HG02870 (cell line): ENCODE measurements around the gene YWHAG.
"Not testable (repeated sequence)": the region's sequence is repeated elsewhere in the genome, so short reads cannot be mapped to it uniquely, and the experiment has no call there.

Experiments used
- ATAC-seq: cut with Tn5 transposase; IDR thresholded peaks from one replicate; pipeline ENCODE4 v1.9.1; 2021; ENCODE audit warnings: mild to moderate bottlenecking, moderate library complexity; ENCODE audit not compliant: unreplicated experiment

The YWHAG gene

DNA sequence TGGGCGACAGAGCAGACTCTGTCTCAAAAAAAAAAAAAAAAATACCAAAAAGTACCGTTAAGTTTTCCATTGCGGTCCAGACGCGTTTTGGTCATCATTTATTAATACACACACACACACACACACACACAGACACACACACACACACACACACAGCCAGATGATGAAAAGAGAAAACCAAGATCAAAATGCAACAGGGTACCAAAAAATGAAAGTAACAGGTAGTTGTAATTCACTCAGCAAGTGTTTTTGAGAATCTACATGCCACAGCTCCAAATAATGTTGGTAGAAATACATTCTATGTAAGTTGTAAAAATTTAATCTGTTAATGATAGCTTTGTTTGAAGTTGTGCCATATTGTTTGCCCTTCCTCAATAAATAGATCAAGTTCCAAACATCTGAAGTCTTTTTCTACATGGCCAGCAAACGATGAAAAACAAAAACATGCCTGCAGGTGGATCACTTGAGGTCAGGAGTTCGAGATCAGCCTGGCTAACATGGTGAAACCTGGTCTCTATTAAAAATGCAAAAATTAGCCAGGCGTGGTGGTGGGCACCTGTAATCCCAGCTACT is 9.4 kb downstream of the YWHAG start:
- no peak for ATAC-seq

DNA sequence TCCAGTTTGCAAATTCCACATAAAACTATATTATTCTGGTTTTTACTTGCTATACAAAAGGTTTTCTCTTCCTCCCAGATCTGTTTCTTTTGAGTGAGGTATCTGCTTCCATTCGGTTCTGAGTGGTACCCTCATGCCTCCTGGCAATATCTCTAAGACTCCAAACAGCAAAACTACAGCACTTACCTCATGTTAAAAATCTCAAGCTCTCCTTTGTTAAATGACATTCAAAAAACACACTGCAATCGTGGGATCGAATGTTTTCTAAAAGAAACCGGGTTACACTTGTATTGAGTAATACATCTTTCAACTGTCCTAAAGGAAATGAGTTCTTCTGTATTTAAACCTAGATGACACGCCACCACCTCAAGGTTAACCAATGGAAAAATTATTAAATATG is 11.1 kb downstream of the YWHAG start:
- ATAC-seq = no peak

DNA sequence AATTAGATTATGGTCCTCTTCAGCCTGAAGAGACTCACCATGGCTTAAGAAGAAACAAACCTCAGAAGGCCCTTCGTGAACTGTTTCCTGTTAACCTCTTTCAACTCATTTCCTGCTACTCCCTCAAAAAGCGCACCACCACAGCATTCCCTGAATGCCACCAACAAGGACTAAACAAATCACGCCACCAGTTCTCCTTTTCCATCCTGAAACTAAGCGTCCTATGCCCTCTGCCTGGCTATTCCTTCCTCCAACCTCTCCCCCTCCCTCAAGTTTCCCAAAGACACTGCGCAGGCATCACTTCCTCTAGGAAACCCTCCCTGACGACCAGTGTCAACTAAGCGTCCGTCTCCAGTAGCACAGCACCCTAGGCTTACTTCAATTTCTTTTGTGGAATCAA is 12.0 kb downstream of the YWHAG start:
- ATAC-seq = no peak

DNA sequence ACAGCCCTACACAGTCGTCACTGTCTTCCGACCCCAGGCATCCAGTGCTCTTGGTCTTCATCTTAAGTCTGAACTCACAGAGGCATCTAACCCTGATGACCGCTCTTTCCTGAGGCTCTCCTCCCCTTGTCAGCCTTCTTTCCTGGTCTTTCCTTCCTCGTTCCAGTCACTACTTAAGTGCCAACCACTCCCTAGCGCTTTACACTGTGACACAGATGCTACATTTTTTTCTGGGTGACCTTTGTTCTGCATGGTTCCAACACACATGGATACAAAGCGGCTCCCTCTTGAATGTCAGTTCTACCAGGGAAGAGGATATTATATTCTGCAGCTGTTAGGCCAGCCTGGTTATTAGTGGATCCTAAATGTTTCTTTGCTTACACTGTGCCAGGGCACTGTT is 12.7 kb downstream of the YWHAG start:
- no peak for ATAC-seq

DNA sequence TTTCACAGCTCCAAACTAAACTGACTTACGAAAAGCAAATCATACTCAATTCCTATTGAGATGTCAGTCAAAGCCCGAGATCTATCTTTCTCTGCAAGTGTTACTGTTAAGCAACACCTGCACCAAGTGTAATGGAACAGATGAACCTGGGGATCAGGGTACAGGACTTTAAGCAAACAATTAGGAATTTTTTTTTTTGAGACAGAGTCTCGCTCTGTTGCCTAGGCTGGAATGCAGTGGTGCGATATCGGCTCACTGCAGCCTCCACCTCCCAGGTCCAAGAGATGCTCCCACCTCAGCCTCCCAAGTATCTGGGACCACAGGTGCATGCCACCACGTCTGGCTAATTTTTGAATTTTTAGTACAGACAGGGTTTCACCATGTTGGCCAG is 14.9 kb downstream of the YWHAG start:
- no peak for ATAC-seq

DNA sequence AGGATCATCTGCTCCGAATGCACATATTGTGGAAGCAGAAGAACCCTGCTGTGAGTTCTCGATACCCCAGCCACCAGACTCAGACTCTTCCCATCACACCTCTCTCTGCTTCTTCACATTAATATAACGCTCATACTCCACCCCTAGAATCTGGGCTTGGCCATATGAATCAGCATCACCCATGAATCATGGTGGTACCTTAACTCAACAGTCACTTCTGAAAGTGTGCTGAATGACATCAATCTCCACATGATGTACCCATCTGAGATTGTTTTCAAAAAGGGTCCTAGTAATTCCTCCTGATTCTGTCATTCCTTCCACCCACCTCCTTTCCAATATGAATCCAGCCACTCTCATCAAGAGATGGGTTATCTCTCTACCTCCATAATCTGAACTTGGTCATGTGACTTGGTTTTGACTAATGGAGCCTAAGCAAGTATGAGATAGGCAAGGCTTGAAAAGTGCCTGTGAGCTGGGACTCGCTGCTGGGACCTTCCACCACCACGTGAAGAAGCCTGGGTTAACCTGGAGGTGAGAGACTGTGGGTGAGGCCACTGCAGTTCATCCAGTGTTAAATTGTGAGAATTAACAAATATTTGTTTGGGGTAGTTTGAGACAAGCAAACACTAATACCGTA is 15.4 kb downstream of the YWHAG start:
- ATAC-seq = no peak

DNA sequence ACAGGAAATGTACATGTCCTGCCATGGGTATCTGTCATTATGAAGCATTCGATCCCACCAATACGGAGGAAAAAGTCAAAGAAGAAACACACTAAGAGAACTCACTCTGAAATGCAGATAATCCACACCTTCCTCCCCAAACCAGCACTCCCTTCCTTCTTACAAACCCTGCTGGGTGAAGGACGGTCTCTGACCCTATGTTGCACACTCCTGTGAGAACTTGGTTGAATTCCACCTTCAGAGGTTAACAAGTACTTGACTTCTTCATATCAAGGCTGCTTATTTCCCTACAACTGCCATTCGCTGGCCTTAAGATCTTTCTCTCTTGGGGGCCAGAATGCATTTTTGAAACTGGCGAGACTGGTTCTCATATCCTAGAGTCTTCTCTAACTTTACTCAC is 16.6 kb downstream of the YWHAG start:
- ATAC-seq = no peak

DNA sequence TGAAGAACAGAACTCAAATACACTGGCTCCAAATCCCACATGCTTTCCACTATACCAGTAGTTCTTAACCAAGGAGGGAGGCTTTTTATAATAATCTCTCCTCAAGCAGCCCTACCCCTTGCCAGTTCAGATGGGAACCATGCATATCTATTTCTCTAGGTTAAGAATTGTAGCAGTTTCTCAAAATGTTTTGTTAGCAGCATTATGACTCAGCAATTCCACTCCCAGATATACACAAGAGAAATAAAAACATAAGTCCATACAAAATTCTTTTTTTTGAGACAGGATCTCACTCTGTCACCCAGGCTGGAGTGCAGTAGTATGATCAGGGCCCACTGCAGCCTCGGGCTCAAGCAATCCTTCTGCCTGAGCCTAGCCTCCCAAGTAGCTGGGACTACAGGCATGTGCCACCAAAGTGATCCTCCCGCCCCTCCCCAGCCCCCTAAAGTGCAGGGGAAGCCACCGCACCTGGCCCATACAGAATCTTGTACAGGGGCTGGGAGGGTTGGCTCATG is 18.1 kb downstream of the YWHAG start:
- ATAC-seq = no peak

DNA sequence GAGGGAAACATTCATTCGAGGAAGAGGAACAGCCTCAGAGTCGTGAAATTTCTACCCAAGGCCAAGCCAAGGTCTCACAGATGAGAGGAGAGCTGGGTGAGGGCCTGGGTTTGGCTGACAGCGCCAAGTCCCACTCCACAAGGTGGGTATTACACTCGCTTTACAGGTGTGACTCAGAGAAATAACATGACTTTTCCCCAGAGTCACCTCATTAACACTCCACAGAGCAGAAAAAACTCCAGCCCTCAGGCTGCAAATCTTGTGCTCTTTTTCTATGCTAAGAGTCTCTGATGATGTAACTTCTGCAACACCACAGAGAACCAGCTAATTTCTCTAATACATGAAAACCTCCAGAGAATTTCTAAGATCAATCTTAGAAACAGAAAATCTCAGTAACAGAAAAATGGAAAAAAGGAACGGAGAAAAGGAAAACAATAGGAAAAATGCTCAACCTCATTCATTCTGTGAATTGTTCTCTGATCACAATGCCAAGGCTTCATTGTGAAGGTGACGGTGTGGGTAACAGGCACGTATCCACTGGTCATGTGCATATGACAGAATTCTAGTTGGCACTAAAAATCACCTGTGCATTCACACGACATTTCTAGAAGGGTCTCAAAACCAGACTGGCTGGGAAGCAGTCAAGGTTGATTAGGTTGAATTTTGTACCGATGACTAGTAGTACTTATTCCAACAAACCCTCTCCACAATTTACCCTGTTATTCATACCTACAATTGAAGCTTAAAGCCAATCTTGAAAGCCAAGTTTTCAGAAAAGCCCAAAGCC is 20.3 kb downstream of the YWHAG start:
- ATAC-seq = no peak

DNA sequence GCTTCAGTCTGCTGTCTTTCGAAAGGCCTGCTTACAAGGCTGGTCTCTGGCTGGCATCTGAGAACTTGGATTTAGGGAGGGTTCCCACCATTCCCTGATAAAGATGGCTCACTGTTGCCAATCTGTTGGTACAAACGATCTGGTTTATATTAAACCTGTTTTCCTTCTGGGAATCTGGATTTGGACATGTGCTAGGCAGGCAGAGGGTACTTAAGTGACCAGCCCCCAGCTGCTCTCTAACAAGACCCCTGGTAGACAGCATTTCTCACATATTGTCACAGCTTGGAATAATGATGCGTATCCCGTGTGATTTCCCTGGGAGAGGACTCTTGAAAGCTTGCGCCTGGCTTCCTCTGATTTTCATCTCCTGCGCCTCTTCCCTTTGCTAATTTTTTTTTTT is 21.6 kb downstream of the YWHAG start:
- ATAC-seq = no peak

DNA sequence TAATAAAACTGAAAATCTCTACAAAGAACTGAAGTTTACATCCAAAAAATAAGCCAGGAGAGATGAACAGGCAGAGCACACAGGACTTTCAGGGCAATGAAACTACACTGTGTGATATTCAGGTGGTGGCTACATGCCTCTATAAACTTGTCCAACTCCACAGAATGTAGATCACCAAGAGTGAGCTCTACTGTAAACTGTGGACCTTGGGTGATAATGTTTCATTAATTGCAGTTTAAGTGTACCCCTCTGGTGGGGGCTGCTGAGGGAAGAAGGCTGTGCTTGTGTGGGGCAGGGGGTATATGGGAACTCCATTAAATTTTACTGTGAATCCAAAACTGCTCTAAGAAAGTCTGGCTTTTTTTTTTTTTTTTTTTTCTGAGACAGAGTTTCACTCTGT is 22.7 kb downstream of the YWHAG start:
- ATAC-seq = no peak

DNA sequence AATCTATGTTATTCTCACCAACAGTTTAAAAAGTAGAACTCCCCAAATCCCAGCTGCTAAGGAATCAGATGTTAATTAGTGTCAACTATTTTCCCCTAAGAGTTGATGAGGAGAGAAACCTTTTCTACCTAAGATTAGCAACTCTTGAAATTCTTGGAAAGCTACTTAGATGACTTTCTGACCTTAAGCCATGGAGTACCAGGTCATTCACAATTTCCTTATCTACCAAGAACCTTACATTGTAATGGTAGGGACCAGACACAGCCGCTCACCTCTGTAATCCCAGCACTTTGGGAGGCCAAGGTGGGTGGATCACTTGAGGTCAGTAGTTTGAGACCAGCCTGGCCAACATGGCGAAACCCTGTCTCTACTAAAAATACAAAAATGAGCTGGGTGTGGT is 23.4 kb downstream of the YWHAG start:
- ATAC-seq = not testable (repeated sequence)

DNA sequence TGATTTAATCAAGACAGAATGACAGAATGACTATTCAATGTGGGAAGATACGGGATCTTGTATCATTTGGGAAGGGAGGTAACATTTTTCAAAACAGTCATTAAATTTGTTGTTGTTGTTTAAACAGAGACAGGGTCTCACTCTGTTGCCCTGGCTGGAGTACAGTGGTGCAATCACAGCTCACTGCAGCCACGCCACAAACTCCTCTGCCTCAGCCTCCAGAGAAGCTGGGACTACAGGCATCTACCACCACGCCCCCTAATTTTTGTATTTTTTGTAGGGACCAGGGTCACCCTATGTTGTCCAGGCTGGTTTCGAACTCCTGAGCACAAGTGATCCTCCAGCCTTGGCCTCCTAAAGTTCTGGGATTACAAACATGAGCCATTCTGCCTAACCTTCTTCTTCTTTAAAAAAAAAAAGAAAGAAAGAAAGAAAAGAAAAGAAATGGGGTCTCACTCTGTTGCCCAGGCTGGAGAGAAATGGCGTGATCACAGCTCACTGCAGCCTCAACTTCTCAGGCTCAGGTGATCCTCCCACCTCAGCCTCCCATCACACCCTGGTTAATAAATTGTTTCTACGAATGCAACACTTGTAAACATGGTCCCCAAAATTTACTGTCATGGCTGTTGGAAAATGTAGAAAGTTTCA is 24.3 kb downstream of the YWHAG start:
- ATAC-seq = no peak

DNA sequence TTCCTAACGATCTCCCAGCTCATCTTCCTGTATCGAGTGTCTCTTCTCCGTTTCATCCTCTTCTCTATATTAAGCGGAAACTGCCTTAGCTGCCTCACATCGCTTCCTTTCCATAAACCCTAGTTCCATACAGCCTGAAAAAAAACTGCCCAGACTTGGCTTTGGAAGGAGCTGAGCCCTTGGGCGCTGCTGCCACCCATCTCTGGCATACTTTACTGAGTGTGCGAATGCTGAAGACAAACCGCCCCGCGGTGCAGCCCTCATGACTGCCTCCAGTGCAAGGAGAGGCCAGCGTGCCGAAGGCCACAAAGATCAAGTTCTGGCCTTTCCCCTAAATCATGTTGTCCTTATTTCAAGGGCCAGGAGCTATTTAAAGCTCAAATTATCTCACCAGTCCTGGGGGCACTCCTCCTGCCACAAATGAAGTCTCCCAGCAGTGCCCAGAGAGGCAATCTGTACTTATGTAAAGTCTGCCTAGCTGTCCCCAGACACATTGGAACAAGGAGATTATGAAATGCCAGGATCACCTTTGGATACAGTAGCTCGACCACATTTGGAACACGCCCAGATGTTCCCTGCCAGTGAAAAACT is 25.2 kb downstream of the YWHAG start:
- no peak for ATAC-seq

DNA sequence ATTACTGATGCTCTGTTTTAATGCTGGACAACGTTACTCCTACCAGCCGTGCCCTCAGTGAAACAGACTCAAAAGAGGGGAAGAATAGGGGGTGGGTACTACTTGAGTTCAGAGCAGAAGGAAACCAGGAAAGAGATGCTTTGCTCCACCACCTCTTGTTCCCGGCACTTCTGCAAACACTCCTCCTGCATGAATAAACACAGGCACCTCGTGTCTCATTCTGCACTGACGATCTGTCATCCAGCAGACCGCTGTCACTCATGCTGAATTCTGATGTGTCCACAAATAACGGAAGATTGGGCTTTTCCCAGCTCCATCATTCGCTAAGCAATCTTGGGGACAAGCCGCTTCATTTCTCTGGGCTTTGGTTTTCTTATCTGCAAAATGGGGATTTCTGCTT is 26.7 kb downstream of the YWHAG start:
- ATAC-seq = no peak

DNA sequence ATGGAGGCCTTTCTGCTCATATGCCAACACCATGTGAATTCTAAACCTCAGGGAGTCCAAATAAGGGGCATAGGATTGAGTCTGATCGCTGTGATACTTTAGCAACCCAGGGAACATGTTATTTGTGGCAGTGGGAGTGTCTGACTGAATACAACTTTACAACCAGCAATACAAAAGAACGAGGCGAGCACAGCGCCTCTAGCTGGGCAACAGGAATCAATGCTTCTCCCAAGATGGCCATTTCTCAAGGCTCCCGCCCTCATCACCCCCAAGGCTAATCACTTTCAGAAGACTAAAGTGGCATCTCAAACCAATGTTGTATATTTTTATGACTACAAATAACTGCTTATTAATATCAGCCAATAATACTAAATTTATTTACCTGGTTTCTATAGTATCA is 28.1 kb downstream of the YWHAG start:
- no peak for ATAC-seq

DNA sequence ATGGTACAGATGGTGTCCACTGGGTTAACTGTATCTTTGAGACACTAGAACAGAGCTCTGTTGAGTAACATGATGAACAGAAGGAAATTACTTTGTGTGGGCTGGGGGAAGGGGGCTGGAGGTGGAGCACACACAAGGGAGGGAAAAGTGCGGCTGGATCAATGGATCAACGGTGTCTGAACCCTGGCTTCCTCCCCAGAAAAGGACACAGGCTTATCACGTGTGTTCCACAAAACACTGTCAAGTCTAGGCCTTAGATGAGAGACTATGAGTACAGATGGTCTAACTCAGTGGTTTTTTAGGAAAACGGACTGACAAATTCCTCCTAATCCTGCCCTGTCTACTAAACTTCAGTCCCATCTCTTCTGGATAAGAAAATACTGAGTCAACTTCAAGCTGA is 28.5 kb downstream of the YWHAG start:
- no peak for ATAC-seq

DNA sequence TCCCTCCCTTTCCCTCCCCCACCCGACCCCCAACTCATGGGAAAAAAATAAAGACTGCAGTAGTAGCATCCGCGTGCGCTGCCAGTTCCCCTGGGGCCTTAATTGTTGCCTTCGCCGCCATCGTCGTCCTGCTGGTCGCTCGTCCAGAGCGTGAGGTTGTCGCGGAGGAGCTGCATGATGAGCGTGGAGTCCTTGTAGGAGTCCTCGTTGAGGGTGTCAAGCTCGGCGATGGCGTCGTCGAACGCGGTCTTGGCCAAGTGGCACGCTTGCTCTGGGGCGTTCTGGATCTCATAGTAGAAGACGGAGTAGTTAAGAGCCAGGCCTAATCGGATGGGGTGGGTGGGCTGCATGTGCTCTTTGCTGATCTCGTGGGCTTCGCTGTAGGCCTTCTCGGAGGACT is 29.3 kb downstream of the YWHAG start:
- no peak for ATAC-seq

DNA sequence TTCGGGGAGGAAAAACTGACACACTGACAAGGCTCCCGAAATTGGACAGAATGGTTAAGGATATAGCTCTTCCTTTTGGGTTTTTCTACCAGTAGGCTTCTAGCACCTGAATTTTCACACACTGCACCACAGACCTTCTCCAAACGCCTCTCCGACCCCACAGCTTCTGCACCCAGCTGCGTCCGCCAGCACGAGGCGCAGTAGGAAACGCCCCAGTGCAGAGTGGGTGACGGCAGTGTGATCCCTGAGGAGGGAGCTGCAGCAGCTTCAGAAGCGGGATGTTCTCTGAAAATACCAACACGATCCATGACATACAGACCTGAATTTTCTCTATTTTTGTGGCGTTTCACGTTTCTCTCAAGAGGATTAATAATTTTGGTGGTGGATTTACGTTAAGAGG is 30.4 kb downstream of the YWHAG start:
- ATAC-seq = no peak

DNA sequence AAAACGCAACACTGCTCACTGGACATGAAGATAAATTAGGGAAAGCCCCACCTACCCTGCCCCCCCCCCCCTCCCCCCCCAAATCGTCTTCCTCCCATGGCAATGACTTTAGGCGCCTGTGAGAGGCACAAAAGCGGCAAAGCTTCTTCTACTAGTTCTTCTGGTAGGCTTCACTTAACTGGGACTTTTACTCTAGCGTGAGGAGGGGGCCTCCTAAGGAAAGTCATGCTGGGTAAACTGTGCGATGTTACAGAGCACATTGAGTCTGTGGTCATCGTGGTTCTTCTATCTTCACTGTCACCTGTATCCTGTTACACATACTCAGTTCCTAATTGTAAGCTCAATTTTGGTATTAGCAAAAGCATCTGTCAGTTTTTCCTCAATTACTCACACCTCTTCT is 31.2 kb downstream of the YWHAG start:
- ATAC-seq = no peak

DNA sequence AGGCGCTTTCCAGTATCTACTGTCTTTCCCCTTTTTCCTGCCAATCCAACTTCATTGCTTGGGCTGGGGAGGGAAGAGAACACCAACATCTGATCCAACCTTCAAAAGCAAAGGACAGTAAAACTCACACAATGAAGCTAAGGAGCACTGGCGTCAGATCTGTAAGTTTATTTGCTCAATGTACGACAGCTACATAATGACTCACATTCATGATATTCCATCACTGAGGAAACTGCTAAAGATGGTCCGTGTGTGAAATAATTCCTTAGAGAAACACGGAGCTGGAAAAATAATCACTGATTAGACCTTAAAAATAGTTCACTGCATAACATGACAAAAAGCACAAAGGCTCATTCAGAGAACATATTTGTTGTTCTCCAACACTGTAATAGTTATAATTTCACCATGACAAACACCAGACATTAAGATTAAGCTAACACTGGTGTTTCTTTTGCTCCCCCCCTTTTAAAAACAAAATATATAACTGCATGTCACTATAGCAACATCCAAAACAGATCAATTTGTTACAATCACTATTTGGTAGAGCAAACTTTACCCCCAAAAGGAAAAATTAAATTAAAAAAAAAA is 32.1 kb downstream of the YWHAG start:
- no peak for ATAC-seq
